Posterior vena cava (tissue), 2 donors: ENCODE results near the gene PDLIM4. TPM values are rescaled to one million over a fixed set of nuclear protein-coding genes. Genes with fewer than 3 reads are reported as not detected.

Source experiments
- DNase-seq: peaks from one replicate; pipeline ENCODE4 v3.0.0-alpha.2; 2020; ENCODE audit warnings: low spot score
- intact Hi-C, 2 donors: fragments of 100-400 bp; cut with DNase I; formaldehyde crosslinking; loops; one replicate each; pipeline versions ENCODE4 v1.14.1 to v1.14.2; 2022 to 2023
- total RNA-seq, 2 donors: library from RNA; stranded (reverse); fragmentation: NEBNext Ultra II Directional; extraction: Animal tissue kit (Norgen Biotek cat#: 25700); gene quantifications; one replicate each; pipeline ENCODE4 v1.2.1, GENCODE V29; 2021
- donor health status: DM: yes; HTN: yes; CAD: no.
- donor health status: DM: yes; HTN: yes; CAD: no.

Gene PDLIM4
- total RNA-seq, 2 donors from 2014 or later = 82.5 to 83.2 TPM

GRCh38 chr5:132245593-132245992, 11.9 kb upstream of the PDLIM4 start:
- no peak for DNase-seq
- intact Hi-C loops = no loop called here

- intact Hi-C loops = no loop called here
- DNase-seq = no peak
Observed at GRCh38 chr5:132246806-132247205, 10.7 kb upstream of the PDLIM4 start.

- intact Hi-C loops = no loop called here
Observed at GRCh38 chr5:132250547-132250946, 6.9 kb upstream of the PDLIM4 start.

GRCh38 chr5:132251220-132251725, 6.2 kb upstream of the PDLIM4 start:
- intact Hi-C loops = no loop called here

More at GRCh38 chr5:132250547-132250946, 6.9 kb upstream of the PDLIM4 start:
- no peak for DNase-seq

GRCh38 chr5:132253008-132253441, 4.5 kb upstream of the PDLIM4 start:
- intact Hi-C loops = no loop called here
- peak; percentile 67 for DNase-seq

More at GRCh38 chr5:132251220-132251725, 6.2 kb upstream of the PDLIM4 start:
- no peak for DNase-seq

- intact Hi-C loops = no loop called here
Observed at GRCh38 chr5:132253452-132254320, 3.8 kb upstream of the PDLIM4 start.

GRCh38 chr5:132254321-132254977, 3.0 kb upstream of the PDLIM4 start:
- peak; percentile 80 for DNase-seq
- intact Hi-C loops = no loop called here

More at GRCh38 chr5:132253452-132254320, 3.8 kb upstream of the PDLIM4 start:
- DNase-seq = peak; percentile 51

GRCh38 chr5:132256086-132256782, 1.3 kb upstream of the PDLIM4 start:
- intact Hi-C loops = no loop called here

GRCh38 chr5:132256783-132257130, 739 bp upstream of the PDLIM4 start:
- DNase-seq = no peak
- intact Hi-C loops = no loop called here

More at GRCh38 chr5:132256086-132256782, 1.3 kb upstream of the PDLIM4 start:
- DNase-seq = no peak

GRCh38 chr5:132258102-132259068, 889 bp downstream of the PDLIM4 start:
- intact Hi-C loops = no loop called here

GRCh38 chr5:132259069-132259851, 1.8 kb downstream of the PDLIM4 start:
- peak; percentile 93 for DNase-seq
- intact Hi-C loops = no loop called here

More at GRCh38 chr5:132258102-132259068, 889 bp downstream of the PDLIM4 start:
- DNase-seq = no peak

GRCh38 chr5:132260051-132260450, 2.6 kb downstream of the PDLIM4 start:
- intact Hi-C loops = no loop called here
- DNase-seq = no peak

GRCh38 chr5:132260714-132261551, 3.4 kb downstream of the PDLIM4 start:
- intact Hi-C loops = no loop called here
- DNase-seq = peak; percentile 88

- DNase-seq = no peak
- intact Hi-C loops = no loop called here
Observed at GRCh38 chr5:132261881-132262845, 4.7 kb downstream of the PDLIM4 start.

- no peak for DNase-seq
- intact Hi-C loops = no loop called here
Observed at GRCh38 chr5:132262882-132263547, 5.5 kb downstream of the PDLIM4 start.
